GM18909 (cell line): ENCODE results near the gene BICD1.
A peak's percentile ranks its signal among the peaks of the same experiment; 100 is the strongest.
"Not testable (repeated sequence)": the region's sequence is repeated elsewhere in the genome, so short reads cannot be mapped to it uniquely, and the experiment has no call there.

Experiments
- ATAC-seq: cut with Tn5 transposase; IDR thresholded peaks from one replicate; pipeline ENCODE4 v1.9.1; 2021; ENCODE audit warnings: mild to moderate bottlenecking; ENCODE audit not compliant: unreplicated experiment, poor library complexity

BICD1 gene

DNA sequence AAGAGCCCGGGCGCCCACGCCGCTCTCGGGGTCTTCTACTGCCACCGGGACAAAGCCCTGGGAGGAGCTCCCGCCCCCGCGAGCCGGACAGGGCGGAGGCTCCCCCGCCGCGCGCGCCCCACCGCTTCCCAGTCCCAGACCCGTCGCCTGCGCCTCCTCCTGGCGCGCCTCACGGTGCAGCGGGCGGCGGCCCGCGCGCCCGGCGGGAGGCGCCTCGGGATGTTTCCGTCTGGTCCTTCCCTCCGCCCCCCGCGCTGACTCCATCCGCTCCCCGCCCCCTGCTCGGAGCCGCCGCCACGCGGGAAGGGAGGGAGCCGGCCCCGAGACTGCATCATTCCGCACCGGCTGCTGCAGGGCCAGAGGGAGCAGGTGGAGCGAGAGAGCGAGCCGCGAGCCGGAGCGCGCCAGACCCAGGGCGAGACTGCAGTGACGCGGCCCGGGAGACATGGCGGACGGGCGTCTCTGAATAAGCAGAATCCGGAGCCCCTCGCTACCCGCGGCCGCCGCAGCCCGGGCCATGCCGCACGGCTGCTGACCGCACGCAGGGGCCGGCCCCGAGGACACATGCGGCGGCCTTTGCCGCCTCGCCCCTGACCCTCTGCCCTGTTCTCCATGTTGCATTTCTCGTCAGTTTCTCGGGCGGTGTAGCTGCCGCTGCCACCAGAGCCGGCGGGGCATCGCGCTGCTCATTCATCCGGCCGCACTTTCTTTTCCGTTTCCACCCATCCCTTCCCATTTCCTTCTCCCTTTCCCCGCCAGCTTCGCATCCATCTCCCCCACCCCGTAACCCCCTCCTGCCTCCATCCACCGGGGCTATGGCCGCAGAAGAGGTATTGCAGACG is at the start of gene BICD1:
Gene BICD1 (plus strand): TSS at position 331 of the 842 bp plus-strand sequence. CDS start 485 bp downstream, at position 816.
- peak; percentile 81 for ATAC-seq

DNA sequence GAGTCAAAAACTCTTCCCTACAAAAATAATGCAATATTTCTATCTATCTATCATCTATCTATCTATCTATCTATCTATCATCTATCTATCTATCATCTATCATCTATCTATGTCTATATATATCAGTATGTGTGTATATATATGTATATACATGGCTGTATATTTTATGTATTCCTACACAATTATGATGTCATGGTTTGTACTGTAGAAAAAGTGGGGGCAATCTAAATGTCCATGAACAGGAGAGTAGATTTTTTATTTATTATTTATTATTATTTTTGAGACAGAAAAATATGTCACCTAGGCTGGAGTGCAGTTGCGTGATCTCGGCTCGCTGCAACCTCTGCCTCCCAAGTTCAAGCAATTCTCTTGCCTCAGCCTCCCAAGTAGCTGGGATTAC is 45.6 kb upstream of the BICD1 start:
- ATAC-seq, result no peak

- ATAC-seq, result no peak
These were observed 43.8 kb upstream of the BICD1 start for GRCh38 chr12:32062881-32063280.

GRCh38 chr12:32063796-32064195 is 42.9 kb upstream of the BICD1 start:
- no peak for ATAC-seq

DNA sequence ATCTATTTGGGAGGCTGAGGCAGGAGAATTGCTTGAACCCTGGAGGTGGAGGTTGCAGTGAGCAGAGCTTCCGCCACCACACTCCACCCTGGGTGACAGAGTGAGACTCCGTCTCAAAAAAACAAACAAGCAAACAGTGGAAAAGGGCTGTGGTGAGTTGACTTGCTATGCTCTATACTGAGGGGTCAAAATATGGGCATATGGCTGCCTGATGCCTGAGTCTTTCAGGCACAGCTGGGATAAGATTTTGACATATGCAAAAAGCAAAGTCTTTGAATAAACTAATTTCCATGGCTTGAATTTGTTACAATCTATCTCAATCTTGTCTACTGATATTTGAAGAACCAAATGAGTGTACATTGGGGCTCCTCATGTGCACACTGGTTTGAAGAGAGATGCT is 40.4 kb upstream of the BICD1 start:
- no peak for ATAC-seq

GRCh38 chr12:32069071-32069470 is 37.6 kb upstream of the BICD1 start:
- ATAC-seq, result no peak

DNA sequence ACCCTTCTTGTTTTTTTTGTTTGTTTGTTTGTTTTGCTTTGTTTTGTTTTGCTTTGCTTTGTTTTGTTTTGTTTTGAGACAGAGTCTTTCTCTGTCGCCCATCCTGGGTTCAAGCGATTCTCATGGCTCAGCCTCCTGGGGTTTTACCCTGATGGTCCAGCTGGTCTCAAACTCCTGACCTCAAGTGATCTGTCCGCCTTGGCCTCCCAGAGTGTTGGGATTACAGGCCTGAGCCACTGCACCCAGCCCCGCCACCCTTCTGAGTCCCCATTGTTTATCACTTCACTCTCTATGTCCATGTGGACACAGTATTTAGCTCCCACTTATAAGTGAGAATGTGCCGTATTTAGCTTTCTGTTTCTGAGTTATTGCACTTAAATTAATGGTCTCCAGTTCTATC is 36.9 kb upstream of the BICD1 start:
- no peak for ATAC-seq

- ATAC-seq, result no peak
These were observed 36.3 kb upstream of the BICD1 start for GRCh38 chr12:32070370-32070769.

GRCh38 chr12:32072102-32072501 is 34.5 kb upstream of the BICD1 start:
- ATAC-seq, result no peak

- no peak for ATAC-seq
These were observed 32.2 kb upstream of the BICD1 start for GRCh38 chr12:32074432-32074831.

DNA sequence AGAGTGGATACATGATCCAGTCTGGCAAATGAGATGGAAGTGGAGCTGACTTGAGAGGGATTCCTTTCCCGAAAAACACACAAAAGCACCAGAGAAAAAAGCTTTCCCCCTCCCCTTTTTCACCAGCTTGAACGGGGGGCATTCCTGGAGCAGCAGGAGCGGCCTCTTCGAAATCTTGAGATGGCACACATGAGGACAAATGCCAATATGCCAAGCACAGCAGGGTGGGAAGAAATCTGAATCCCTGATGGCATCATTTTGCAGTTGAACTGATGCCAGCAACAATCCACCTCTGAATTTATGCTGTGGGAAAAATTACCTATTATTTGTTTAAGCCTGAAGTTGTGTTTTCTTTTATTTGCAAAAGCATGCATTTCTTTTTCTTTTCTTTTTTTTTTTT is 29.7 kb upstream of the BICD1 start:
- ATAC-seq, result no peak

DNA sequence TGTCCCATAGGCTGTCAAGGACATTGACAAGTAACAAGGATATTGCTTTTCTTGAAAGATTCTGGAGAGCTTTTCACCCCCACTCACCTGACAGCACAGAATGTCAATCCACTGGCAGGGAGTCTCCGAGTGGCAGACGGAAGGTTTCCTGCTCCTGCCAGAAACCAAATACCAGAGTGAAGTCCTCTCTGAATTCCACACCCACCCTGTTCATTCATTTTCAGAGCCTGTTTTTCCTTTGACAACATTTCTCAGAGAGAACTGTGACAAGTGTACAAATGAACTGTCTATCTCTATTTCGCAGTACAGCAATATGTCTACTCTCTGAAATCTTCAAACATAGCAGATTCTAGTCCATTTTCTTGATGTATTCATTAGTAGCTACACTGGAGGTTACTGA is 26.2 kb upstream of the BICD1 start:
- ATAC-seq, result no peak

GRCh38 chr12:32083489-32083888 is 23.2 kb upstream of the BICD1 start:
- ATAC-seq, result no peak

- no peak for ATAC-seq
These were observed 22.5 kb upstream of the BICD1 start for GRCh38 chr12:32084017-32084688.

GRCh38 chr12:32084753-32085152 is 21.9 kb upstream of the BICD1 start:
- ATAC-seq, result no peak

DNA sequence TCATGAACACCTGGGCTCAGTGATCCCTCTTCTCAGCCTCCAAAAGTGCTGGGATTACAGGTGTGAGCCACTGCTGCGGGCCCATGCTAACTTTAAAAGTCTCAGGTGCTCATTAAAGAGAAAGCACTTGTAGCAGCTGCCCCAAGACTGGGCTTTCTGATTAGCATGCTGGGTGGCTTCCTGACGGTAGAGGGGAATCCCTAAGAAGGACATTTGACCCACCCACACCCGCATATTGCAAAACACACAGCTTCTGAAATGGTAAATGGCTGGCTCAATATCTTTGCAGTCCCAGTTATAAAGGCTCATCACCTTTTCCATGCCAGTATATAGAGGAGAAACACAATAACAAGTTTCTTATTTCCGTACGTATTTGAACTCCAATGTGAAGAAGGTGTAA is 19.3 kb upstream of the BICD1 start:
- ATAC-seq, result no peak

DNA sequence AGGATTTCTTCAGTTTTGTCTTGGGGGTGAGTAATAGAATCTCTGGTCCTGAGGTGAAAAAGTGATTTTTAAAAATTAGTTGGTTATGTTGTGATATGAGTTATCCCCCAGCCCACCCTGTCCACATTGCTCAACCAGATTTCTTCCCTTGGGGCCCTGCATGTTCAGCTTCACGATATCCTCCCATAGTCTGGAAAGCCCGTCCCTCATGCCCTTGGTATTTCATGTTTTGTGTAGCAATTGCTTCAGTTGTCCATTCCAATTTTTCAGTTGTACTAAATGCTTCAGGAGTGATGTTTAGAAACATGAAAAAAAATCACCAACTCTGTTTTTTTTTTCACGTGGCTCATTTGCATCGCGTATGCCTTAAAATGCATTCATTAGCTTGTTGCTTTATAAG is 17.5 kb upstream of the BICD1 start:
- ATAC-seq, result no peak

GRCh38 chr12:32089586-32089985 is 17.1 kb upstream of the BICD1 start:
- ATAC-seq, result no peak

GRCh38 chr12:32091696-32092095 is 15.0 kb upstream of the BICD1 start:
- ATAC-seq, result no peak

GRCh38 chr12:32098112-32098511 is 8.5 kb upstream of the BICD1 start:
- no peak for ATAC-seq

GRCh38 chr12:32099275-32099674 is 7.4 kb upstream of the BICD1 start:
- not testable (repeated sequence) for ATAC-seq

GRCh38 chr12:32100361-32100760 is 6.3 kb upstream of the BICD1 start:
- ATAC-seq, result no peak
